ENCODE data around the gene SLC16A8.
"Not testable (repeated sequence)": the region's sequence is repeated elsewhere in the genome, so short reads cannot be mapped to it uniquely, and the experiment has no call there.

SLC16A8 gene

DNA sequence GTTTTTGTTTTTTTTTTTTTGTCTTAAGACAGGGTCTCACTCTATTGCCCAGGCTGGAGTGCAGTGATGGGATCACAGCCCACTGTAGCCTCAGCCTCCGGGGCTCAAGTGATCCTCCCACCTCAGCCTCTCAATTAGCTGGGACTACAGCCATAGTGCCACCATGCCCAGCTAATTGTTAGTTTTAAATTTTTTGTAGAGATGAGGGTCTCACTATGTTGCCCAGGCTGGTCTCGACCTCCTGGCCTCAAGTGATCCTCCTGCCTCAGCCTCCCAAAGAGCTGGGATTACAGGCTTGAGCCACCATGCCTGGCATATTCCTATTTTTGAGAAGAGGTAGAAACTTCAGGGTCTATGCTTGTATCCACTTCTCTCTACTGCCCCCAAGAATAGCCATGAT is 34.8 kb upstream of the SLC16A8 start:
- DNase-seq (ENCODE audit: low spot score in 2 of 2); ATAC-seq; H3K36me3 Mint-ChIP-seq; H3K9me3 Mint-ChIP-seq; H3K4me1 Mint-ChIP-seq; H3K4me3 Mint-ChIP-seq: not testable (repeated sequence)
- H3K27ac Mint-ChIP-seq, result peak overlapping the region; percentile 79

DNA sequence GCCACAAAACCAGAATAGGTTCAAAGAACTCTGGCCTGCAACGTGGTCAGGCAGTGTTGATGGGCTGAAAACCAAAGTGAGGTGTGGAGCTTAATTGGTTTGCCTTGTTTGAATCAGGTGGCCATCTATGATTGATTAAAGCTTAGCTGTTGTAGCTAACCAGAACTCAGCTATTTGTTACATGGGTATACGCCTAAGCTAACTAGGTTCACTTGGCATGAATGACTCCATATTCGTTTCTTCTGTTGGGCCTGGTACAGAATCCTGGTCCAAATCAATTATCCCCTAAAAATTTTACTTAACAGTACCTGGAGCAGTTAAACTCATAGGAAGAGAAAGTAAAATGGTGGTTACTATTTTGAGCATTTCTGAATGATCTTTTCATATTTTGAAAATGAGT is 34.2 kb upstream of the SLC16A8 start:
- Mint-ChIP-seq H3K9me3 (no peaks in the 10 kb centered on the region), H3K36me3 (peaks cover 5% of the 10 kb centered on the region), H3K4me3 (no peak overlapping the region), H3K4me1 (peaks cover 6% of the 10 kb centered on the region), H3K27ac (no peak overlapping the region)
- DNase-seq (ENCODE audit: low spot score in 2 of 2) (no peak), ATAC-seq (no peak)

DNA sequence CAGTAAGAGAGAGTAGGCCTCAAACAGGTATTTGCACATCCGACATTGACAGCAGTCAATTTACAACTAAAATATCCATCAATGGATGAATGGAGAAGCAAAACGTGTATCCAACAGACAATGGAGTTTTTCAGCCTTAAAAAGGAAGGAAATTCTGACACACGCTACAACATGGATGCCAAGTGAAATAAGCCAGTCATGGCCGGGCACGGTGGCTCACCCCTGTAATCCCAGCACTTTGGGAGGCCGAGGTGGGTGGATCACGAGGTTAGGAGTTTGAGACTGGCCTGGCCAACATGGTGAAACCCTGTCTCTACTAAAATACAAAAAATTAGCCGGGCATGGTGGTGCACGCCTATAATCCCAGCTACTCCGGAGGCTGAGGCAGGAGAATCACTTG is 33.6 kb upstream of the SLC16A8 start:
- not testable (repeated sequence) for DNase-seq (ENCODE audit: low spot score in 2 of 2); H3K27ac Mint-ChIP-seq

DNA sequence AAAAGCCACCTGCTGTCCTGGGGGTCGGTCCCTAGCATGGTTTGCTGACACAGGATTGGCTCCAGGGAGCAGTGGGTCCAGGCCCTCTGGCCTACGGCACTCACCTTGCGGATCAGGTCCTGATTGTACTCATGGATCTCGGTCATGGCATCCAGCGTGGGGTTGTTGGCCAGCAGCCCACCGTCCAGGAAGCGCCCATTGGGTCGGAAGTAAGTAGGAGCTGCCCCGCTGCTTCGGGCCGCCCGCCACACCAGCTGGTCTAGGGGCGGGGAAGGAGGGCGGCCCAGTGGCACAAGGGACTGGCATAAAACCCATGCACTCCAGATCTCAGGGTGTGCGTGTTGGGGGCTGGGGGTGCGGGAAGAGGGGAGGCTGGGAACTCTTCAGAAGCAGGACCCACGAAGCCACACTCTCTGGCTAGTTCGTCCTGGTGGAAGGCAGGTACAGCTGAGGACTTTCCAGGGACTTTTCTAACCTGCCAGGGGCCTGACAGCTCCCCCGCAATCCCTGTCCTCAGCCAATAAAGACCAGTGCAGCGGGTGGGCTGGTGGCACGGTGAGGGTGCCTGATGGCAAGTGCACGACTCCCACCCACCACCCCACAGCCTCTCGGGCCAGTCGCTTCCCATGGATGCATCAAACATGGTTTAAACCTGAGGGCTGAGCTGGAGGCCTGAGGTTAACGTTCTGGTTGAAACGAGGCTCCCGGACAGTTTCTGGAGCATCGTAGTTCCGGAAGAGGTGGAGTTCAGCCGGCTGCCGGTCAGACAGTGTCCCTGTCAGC is 31.6 kb upstream of the SLC16A8 start:
- DNase-seq (ENCODE audit: low spot score in 2 of 2) (no peak), ATAC-seq (no peak)
- Mint-ChIP-seq H3K9me3 (no peaks in the 10 kb centered on the region), H3K4me3 (no peak overlapping the region), H3K36me3 (peaks cover 10% of the 10 kb centered on the region), H3K4me1 (peaks cover 6% of the 10 kb centered on the region), H3K27ac (no peak overlapping the region)

More for the DNA sequence above, 33.6 kb upstream of the SLC16A8 start:
- not testable (repeated sequence) for ATAC-seq, H3K4me1 Mint-ChIP-seq, H3K9me3 Mint-ChIP-seq, H3K36me3 Mint-ChIP-seq, H3K4me3 Mint-ChIP-seq

DNA sequence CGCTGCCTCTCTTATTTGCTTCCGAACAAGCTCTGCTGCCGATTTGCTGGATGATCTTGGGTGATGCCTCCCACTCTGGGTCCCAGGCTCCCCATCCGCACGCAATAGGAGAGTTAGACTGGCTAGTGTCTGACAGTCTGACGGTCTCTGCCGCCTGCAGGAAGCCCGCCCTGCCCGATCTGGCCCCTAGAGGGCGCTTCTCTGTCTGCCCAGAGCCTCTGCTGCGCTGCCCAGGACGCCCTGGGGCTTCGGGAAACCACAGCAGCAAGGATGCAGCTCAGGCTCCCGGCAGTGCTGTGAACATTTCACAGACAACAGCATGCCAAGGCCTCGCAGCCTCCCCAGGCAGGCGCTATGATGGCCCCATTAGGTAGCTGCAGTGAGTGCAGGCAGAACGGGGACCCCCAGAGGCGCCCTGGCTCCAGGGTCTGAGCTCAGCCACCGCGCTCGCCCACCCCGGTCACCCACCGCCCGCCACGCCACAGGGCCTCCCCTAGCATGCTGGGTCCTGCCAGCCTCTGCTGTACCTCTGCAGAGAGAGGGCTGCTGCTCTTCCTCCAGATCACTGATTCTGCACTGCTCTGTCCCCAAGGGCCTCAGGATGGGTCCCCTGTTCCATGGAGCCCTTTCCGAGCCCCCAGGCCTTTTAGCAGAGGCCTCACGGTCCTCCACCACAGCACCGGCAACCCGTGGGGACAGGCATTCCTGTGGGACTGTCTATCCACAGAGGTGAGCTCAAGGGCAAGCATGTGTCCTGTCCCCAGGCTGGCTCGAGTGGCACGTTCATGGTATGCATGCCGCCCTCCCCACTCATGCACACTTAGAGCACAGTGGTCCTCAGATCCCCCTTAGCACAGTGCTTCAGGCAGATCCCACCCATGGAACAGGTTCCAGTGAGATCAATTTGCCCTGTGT is 30.8 kb upstream of the SLC16A8 start:
- peaks cover 14% of the 10 kb centered on the region for H3K36me3 Mint-ChIP-seq
- H3K4me3 Mint-ChIP-seq, result no peak overlapping the region
- H3K4me1 Mint-ChIP-seq, result peaks cover 9% of the 10 kb centered on the region
- DNase-seq (ENCODE audit: low spot score in 2 of 2) (peak; percentile 85 to 89), ATAC-seq (peak; percentile 87)
- H3K27ac Mint-ChIP-seq, result peak overlapping the region; percentile 76
- no peaks in the 10 kb centered on the region for H3K9me3 Mint-ChIP-seq

DNA sequence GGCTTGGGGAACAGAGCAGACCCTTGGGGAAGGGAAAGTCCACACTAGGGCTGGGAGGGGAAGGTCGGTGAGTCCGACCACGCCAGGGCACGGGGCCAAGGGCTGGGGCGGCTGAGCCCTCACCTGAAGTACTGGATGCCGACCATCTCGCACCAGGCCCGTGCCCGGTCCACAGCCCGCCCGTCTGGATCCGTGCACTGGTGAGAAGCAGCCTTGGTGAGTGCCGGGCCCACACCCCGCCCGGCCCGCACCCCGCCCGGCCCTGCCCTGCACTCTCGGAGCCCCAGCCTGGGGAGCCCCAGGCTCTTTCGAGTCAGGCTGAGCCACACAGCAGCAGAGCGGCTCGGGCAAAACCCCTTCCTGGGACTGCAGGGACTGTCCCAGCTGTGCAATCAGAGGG is 28.4 kb upstream of the SLC16A8 start:
- ATAC-seq, result no peak
- H3K4me1 Mint-ChIP-seq, result peaks cover 20% of the 10 kb centered on the region
- H3K9me3 Mint-ChIP-seq, result no peaks in the 10 kb centered on the region
- peaks cover 24% of the 10 kb centered on the region for H3K36me3 Mint-ChIP-seq
- no peak for DNase-seq (ENCODE audit: low spot score in 2 of 2)
- H3K27ac Mint-ChIP-seq, result peak overlapping the region; percentile 79
- no peak overlapping the region for H3K4me3 Mint-ChIP-seq

DNA sequence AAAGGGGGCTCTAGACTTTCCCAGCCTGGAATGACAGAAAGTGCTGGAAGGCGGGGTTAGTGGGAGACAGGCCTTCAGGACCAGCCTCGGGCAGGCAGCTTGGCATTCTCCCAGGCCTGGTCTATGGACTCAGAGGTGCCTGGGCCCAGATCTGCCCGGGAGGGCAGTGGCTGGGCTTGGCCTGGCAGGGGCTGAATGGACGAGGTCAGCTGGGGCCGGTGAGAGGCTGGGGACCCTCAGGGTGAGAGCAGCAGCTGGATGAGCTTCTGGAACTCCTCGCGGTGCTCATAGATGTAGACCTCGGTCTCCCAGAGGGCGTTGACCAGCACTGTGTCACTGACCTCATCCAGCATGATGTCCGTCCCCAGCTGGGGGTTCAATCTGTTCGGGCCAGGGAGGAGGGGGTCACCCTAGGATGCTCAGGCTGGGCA is 28.0 kb upstream of the SLC16A8 start:
- Mint-ChIP-seq H3K4me3 (no peak overlapping the region), H3K27ac (peak overlapping the region; percentile 43), H3K36me3 (peaks cover 24% of the 10 kb centered on the region), H3K4me1 (peaks cover 20% of the 10 kb centered on the region), H3K9me3 (no peaks in the 10 kb centered on the region)
- no peak for DNase-seq (ENCODE audit: low spot score in 2 of 2)
- no peak for ATAC-seq

DNA sequence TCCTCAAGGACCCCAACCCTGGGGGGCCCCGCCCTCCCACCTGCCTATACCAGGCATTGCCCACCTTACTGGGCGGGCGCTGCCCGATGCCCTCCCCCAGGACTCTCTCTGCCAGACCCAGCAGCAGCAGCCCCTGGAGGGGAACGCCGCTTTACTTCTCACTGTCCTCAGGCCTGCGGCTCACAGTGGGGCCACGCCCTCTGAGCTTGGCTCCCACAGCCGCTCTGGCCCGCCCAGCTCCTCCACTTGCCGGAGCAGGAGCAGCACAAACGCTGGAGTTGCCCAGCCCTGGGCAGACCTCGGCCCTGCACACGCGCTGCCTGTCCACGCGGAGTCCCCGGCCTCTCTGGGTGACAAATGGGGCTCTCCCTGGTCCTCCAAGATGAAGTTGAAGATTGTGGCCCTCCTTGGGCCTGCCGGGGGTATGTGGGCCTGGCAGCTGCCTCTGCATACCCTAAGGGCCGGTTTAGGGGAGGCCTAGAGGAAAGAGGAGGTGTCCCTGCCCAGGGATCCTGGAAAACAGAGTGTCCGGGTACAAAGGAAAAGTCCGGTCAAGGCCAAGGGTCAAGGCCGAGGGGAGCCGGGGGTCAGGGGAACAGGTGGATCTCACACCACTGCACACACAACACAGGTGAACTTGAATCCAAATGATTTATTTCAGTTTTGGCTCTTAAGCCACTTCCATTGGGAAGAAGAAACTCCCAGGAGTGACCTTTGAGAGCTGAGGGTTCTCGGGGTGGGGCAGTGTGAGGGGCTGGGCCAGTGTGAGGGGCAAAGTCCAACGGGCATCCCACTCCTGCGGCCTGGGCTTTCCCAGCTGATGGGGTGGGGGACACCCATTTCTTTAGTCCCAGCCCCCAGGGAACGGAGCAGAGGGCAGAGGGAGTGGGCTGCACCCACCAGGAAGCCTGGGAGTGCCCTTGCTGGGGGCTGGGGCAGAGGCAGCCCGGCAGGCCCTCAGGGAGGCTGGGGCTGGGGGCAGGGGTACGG is 27.2 kb upstream of the SLC16A8 start:
- no peak overlapping the region for H3K4me3 Mint-ChIP-seq
- peaks cover 24% of the 10 kb centered on the region for H3K36me3 Mint-ChIP-seq
- H3K9me3 Mint-ChIP-seq, result no peaks in the 10 kb centered on the region
- peak overlapping the region; percentile 43 for H3K27ac Mint-ChIP-seq
- peaks cover 20% of the 10 kb centered on the region for H3K4me1 Mint-ChIP-seq
- DNase-seq (ENCODE audit: low spot score in 2 of 2) (no peak), ATAC-seq (no peak)

DNA sequence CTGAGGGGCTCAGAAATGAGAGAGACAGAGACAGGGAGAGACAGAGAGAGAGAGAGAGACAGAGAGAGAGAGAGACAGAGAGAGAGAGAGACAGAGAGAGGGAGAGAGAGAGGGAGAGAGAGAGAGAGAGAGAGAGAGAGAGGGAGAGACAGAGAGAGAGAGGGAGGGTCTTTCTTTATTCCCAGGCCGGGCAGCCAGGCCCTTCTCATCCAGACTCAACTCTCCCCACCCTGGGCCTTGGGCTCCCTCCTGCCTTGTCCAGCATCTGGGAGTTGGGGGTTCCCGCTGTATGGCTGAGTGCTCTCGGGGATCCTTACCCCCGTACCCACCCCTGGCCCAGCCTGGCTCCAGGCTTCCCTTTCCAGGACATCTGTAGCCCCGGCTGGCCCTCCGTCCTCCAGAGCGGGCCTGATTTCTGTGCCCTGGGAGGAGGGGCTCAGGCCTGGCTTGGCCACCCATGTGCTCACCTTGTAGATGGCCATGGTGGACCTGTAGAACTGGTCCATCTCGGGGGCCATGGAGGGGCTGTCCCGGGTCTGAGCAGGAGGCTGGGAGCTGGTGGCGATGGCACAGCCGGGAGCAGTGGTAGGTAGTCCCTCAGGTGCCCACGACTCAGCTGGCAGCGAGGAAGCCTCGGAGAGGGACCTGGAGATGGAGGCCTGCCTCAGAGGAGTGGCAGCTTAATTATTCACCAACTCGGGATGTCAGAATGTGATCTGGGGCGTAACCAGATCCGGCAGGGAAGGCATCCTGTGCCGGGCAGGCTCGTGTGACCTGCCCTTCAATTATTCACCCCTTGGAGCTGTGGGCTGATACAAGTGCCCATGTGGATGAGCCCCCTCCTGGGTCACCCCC is 26.3 kb upstream of the SLC16A8 start, which contains the start of gene BAIAP2L2:
Gene BAIAP2L2, minus strand, starts transcription at position 677 of the 855 bp plus-strand sequence. Its CDS starts 159 bp downstream, at position 518.
- DNase-seq (ENCODE audit: low spot score in 2 of 2) (no peak), ATAC-seq (no peak)
- Mint-ChIP-seq H3K36me3 (peaks cover 24% of the 10 kb centered on the region), H3K27ac (peak within 1 kb of the TSS; percentile 92), H3K9me3 (no peaks in the 10 kb centered on the region), H3K4me1 (peaks cover 27% of the 10 kb centered on the region), H3K4me3 (no peak within 1 kb of the TSS)

DNA sequence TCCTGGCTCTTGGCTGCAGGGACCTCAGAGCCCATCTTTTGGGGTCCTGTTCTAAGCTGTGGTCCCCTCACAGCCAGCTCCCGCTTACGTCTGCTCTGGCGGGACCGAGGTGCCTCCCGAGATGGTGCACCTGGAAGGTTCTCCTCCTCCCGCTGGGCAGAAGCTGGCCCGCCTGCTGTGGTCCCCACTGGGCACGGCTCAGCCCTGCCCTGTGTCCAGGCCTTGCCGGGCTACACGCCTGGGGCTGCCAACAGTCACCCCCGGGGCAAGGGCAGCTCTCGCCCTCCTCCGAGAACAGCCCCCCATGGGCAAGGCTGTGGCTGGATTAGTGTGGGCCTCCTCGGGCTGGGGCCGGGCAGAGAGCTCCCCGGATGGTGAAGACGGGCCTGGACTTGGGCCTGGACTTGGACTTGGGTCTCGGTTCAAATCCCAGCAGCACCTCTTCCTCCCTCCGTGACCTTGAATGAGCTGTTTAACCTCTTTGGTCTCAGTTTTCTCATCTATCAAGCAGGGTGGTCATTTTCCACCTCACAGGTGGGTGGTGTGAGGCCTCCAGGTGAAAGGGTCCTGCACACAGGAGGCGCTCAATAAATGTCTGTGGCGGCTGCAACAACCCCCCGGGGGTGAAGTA is 25.5 kb upstream of the SLC16A8 start:
- H3K9me3 Mint-ChIP-seq, result no peaks in the 10 kb centered on the region
- no peak for DNase-seq (ENCODE audit: low spot score in 2 of 2)
- no peak overlapping the region for H3K4me3 Mint-ChIP-seq
- peaks cover 22% of the 10 kb centered on the region for H3K36me3 Mint-ChIP-seq
- H3K27ac Mint-ChIP-seq, result peak overlapping the region; percentile 92
- peaks cover 31% of the 10 kb centered on the region for H3K4me1 Mint-ChIP-seq
- peak; percentile 29 for ATAC-seq

DNA sequence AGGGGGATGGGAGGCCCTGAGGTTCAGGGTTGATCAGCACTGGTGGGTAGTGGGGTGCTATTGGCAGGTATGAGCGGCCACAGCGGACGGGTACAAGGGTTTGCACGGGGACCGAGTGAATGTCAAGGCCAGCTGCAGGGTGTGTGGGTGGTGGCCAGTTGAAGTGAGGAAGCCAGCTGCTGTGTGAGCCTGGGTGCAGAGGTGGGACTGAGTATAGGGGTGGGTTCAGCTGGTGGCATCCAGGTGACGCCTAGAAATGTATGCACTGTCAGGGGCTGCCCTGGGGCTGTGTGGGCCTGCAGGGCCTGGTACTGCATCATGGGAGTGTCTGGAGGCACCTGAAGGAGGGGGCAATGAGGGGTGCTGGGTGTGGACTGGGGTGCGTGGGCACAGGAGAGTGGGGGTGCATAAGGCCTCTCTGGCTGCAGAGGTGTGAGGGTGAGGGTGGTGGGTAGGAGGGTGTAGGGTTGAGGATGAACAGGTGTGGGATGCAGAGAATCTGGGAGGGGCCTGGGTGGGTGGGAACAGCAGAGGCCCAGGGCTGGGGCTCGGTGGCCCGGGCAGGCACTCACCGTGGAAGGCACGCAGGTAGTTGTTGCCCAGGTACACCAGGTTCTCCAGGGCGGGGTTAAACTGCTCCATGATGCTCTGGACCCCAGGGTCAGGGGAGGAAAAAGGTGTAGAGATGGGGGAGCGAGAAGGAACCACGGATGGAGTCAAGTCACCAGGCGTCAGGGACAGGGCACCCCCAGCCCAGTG is 24.8 kb upstream of the SLC16A8 start:
- ATAC-seq (peak; percentile 44), DNase-seq (ENCODE audit: low spot score in 2 of 2) (no peak)
- peaks cover 34% of the 10 kb centered on the region for H3K4me1 Mint-ChIP-seq
- no peak overlapping the region for H3K4me3 Mint-ChIP-seq
- H3K36me3 Mint-ChIP-seq, result peaks cover 20% of the 10 kb centered on the region
- peak overlapping the region; percentile 92 for H3K27ac Mint-ChIP-seq
- no peaks in the 10 kb centered on the region for H3K9me3 Mint-ChIP-seq

DNA sequence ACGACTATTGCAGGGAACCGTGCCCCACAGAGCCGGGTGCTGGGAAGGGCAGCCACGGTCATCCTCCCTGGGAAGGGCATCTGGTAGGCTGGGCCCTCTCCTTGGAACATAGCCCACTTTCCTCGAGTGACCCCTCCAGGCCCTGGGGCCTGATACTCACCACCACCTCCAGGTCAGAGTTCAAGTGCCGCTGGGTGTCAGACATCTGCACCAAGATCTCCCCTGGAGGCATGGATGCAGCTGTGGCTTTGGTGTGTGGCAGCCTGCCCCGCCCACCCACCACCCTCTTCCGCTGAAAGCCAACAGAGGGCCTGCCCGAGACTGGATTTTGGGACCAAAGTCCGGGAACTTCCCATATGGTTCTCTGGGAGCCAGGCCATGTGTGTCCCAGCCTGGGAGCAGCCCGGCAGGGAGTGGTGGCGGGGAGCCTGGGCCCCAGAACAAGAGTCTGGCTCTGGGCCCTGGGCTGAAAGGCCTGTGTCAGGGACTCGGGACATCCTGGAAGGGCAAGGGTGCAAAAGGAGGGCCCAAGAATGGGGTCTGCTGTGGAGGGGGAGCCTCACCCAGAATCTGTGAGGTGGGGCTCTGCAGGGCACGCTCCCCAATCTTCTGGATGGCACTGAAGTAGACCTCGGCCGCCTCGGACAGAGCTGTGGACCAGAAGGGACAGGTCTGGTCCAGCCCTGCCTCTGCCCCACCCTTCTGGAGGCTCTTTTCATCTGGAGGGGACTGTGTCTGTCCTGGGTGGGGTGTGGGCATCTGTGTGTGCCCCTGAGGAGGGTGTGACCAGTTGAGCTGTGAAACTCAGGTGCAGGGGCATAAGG is 23.9 kb upstream of the SLC16A8 start:
- peak; percentile 2 for ATAC-seq
- no peak for DNase-seq (ENCODE audit: low spot score in 2 of 2)
- Mint-ChIP-seq H3K36me3 (peaks cover 18% of the 10 kb centered on the region), H3K4me3 (no peak overlapping the region), H3K4me1 (peaks cover 34% of the 10 kb centered on the region), H3K27ac (peak overlapping the region; percentile 92), H3K9me3 (no peaks in the 10 kb centered on the region)

Data from stimulated activated effector memory CD8-positive, alpha-beta T cell treated with anti-CD3 and anti-CD28 coated beads, Interleukin-12 subunit alpha, Interleukin-12 subunit beta, amount 100 ng/mL, for 72 hours (primary cell).